ENCODE results near the gene ATP2B1.

The ATP2B1 gene

DNA sequence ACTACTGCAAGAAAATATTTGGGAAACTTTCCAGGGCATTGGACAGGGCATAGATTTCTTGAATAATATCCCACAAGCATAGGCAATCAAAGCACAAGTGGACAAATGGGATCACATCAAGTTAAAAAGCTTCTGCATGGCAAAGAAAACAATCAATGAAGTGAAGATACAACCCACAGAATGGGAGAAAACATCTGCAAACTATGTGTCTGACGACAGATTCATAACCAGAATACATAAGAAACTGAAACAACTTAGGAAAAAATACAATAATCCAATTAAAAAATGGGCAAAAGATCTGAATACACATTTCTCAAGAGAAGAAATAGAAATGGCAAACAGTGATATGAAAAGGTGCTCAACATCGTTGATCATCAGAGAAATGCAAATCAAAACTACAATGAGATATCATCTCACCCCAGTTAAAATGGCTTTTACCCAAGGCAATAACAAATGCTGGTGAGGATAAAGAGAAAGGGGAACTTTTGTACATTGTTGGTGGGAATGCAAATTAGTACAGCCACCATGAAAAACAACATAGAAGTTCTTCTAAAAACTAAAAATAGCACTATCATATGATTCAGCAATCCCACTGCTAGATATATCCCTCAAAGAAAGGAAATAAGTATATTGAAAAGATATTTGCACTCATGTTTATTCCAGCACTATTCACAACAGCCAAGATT, 33.8 kb upstream of the ATP2B1 start:
- TF ChIP-seq FOXP2 (optimal IDR thresholded peaks at IDR 0.05; ENCODE audit: borderline replicate concordance, extremely low read depth, extremely low read length, insufficient read depth): no peak
- TF ChIP-seq SIN3A (IDR thresholded peaks at IDR 0.05; ENCODE audit: borderline replicate concordance, insufficient read depth, low read length): no peak
- TF ChIP-seq TAF1 (IDR thresholded peaks at IDR 0.05; ENCODE audit: borderline replicate concordance, insufficient read depth, low read length): no peak
- TF ChIP-seq POLR2AphosphoS5 (IDR thresholded peaks at IDR 0.05; ENCODE audit: low read depth, low read length): no peak
- TF ChIP-seq, protein P1, sequence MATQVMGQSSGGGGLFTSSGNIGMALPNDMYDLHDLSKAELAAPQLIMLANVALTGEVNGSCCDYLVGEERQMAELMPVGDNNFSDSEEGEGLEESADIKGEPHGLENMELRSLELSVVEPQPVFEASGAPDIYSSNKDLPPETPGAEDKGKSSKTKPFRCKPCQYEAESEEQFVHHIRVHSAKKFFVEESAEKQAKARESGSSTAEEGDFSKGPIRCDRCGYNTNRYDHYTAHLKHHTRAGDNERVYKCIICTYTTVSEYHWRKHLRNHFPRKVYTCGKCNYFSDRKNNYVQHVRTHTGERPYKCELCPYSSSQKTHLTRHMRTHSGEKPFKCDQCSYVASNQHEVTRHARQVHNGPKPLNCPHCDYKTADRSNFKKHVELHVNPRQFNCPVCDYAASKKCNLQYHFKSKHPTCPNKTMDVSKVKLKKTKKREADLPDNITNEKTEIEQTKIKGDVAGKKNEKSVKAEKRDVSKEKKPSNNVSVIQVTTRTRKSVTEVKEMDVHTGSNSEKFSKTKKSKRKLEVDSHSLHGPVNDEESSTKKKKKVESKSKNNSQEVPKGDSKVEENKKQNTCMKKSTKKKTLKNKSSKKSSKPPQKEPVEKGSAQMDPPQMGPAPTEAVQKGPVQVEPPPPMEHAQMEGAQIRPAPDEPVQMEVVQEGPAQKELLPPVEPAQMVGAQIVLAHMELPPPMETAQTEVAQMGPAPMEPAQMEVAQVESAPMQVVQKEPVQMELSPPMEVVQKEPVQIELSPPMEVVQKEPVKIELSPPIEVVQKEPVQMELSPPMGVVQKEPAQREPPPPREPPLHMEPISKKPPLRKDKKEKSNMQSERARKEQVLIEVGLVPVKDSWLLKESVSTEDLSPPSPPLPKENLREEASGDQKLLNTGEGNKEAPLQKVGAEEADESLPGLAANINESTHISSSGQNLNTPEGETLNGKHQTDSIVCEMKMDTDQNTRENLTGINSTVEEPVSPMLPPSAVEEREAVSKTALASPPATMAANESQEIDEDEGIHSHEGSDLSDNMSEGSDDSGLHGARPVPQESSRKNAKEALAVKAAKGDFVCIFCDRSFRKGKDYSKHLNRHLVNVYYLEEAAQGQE (IDR thresholded peaks at IDR 0.05; ENCODE audit: insufficient read depth in 1 of 2, low read depth in 2 of 2, low read length in 2 of 2): no peak

DNA sequence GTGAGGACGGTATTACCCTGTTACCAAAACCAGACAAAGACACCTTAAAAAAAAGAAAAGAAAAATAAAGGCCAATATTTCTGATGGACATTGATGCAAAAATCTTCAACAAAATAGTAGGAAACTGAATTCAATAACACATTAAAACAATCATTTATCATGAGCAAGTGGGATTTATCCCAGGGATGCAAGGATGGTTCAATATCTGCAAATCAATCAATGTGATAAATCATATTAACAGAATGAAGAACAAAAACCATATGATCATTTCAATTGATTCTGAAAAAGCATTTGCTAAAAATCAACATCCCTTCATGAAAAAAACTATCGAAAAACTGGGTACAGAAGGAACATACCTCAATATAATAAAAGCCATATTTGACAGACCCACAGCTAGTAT, 32.3 kb upstream of the ATP2B1 start:
- TF ChIP-seq FOXP2 (optimal IDR thresholded peaks at IDR 0.05; ENCODE audit: borderline replicate concordance, extremely low read depth, extremely low read length, insufficient read depth) (no peak), TAF1 (IDR thresholded peaks at IDR 0.05; ENCODE audit: borderline replicate concordance, insufficient read depth, low read length) (no peak), POLR2AphosphoS5 (IDR thresholded peaks at IDR 0.05; ENCODE audit: low read depth, low read length) (no peak), SIN3A (IDR thresholded peaks at IDR 0.05; ENCODE audit: borderline replicate concordance, insufficient read depth, low read length) (no peak)
- TF ChIP-seq, protein P1 (IDR thresholded peaks at IDR 0.05; ENCODE audit: insufficient read depth in 1 of 2, low read depth in 2 of 2, low read length in 2 of 2): no peak

DNA sequence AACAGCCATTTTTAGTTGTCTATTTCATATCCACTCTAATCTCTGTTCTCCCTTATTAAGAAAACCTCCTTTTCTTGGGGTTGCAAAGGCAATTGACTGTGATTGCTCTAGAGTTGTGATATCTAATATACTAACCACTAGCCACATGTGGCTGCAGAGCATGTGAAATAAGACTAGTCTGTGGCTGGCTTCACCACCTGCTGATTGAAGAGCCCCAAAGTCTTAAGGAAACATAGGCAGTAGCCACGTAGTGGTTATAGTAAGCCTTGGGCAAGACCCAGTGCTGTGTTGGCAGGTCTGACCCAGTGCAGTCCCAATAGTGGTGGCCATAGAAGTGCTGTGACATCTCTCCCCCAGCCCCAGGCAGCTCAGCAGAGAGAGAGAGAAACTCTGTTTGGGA, 28.4 kb upstream of the ATP2B1 start:
- TF ChIP-seq TAF1 (IDR thresholded peaks at IDR 0.05; ENCODE audit: borderline replicate concordance, insufficient read depth, low read length): no peak
- no peak for TF ChIP-seq SIN3A (IDR thresholded peaks at IDR 0.05; ENCODE audit: borderline replicate concordance, insufficient read depth, low read length)
- TF ChIP-seq FOXP2 (optimal IDR thresholded peaks at IDR 0.05; ENCODE audit: borderline replicate concordance, extremely low read depth, extremely low read length, insufficient read depth): no peak
- TF ChIP-seq POLR2AphosphoS5 (IDR thresholded peaks at IDR 0.05; ENCODE audit: low read depth, low read length): no peak
- TF ChIP-seq, protein P1 (IDR thresholded peaks at IDR 0.05; ENCODE audit: insufficient read depth in 1 of 2, low read depth in 2 of 2, low read length in 2 of 2): no peak

DNA sequence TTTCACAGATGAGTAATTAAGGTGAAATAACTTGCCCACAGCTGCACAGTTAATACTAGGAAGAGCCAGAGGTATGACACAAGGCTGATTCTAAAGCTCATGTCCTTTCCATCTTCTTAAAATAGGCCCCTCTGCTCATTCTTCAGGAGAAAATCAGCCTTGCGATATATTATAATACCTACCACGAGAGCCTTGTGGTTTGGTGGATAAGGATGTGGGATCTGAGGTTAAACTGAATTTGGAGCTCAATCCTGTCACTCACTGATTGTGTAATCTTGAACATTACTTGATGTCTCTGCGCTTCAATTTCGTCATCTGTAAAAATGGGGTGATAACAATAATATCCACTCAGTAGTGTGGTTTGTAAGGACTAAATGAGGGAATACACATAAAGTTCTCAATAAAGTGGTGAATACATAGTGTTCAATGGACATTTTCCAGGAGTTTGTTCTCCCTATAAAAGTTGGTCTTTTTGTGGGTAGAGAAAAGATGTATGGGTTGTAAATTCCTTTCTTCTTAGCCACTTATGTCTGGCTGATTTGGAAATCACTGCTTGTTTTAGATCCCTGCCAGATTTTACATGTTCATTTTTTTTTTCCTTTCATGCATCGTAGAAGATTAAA, 25.1 kb upstream of the ATP2B1 start:
- TF ChIP-seq SIN3A (IDR thresholded peaks at IDR 0.05; ENCODE audit: borderline replicate concordance, insufficient read depth, low read length) (no peak), POLR2AphosphoS5 (IDR thresholded peaks at IDR 0.05; ENCODE audit: low read depth, low read length) (no peak), TAF1 (IDR thresholded peaks at IDR 0.05; ENCODE audit: borderline replicate concordance, insufficient read depth, low read length) (no peak), FOXP2 (optimal IDR thresholded peaks at IDR 0.05; ENCODE audit: borderline replicate concordance, extremely low read depth, extremely low read length, insufficient read depth) (no peak)
- TF ChIP-seq, protein P1 (IDR thresholded peaks at IDR 0.05; ENCODE audit: insufficient read depth in 1 of 2, low read depth in 2 of 2, low read length in 2 of 2): no peak
